HG03354 (cell line): ENCODE data around the gene VAMP8.
A peak's percentile ranks its signal among the peaks of the same experiment; 100 is the strongest.
"Not testable (repeated sequence)": the region's sequence is repeated elsewhere in the genome, so short reads cannot be mapped to it uniquely, and the experiment has no call there.

Experiments
- ATAC-seq: cut with Tn5 transposase; IDR thresholded peaks from one replicate; pipeline ENCODE4 v1.9.1; 2021; ENCODE audit warnings: mild to moderate bottlenecking; ENCODE audit not compliant: unreplicated experiment, poor library complexity, severe bottlenecking

Gene VAMP8

GRCh38 chr2:85545780-85546240 lies 31.6 kb upstream of the VAMP8 start:
- ATAC-seq, result no peak

- ATAC-seq, result no peak
Observed at GRCh38 chr2:85547089-85547858, 30.1 kb upstream of the VAMP8 start.

GRCh38 chr2:85547859-85548607 lies 29.4 kb upstream of the VAMP8 start:
- no peak for ATAC-seq

- ATAC-seq, result no peak
Observed at GRCh38 chr2:85548608-85548900, 28.8 kb upstream of the VAMP8 start.

- no peak for ATAC-seq
Observed at GRCh38 chr2:85549095-85549494, 28.3 kb upstream of the VAMP8 start.

GRCh38 chr2:85549826-85550225 lies 27.6 kb upstream of the VAMP8 start:
- no peak for ATAC-seq

GRCh38 chr2:85550486-85550885 lies 26.9 kb upstream of the VAMP8 start:
- no peak for ATAC-seq

GRCh38 chr2:85551698-85552678 lies 25.4 kb upstream of the VAMP8 start:
- ATAC-seq, result peak; percentile 75

- no peak for ATAC-seq
Observed at GRCh38 chr2:85553184-85553583, 24.2 kb upstream of the VAMP8 start.

- no peak for ATAC-seq
Observed at GRCh38 chr2:85554980-85555612, 22.3 kb upstream of the VAMP8 start.

- ATAC-seq, result no peak
Observed at GRCh38 chr2:85557130-85557529, 20.3 kb upstream of the VAMP8 start.

GRCh38 chr2:85558160-85558559 lies 19.2 kb upstream of the VAMP8 start:
- ATAC-seq, result no peak

- ATAC-seq, result not testable (repeated sequence)
Observed at GRCh38 chr2:85560403-85560726, 17.0 kb upstream of the VAMP8 start.

GRCh38 chr2:85560812-85561279 lies 16.5 kb upstream of the VAMP8 start:
- ATAC-seq, result peak; percentile 13

- ATAC-seq, result peak; percentile 91
Observed at GRCh38 chr2:85561280-85562212, 15.8 kb upstream of the VAMP8 start, which contains the start of gene GGCX. TSS of gene GGCX (minus strand) at chr2:85561493. CDS start at chr2:85561428, 65 bp downstream.

- peak; percentile 35 for ATAC-seq
Observed at GRCh38 chr2:85564144-85564563, 13.2 kb upstream of the VAMP8 start.

GRCh38 chr2:85566265-85566664 lies 11.1 kb upstream of the VAMP8 start:
- ATAC-seq, result no peak

- no peak for ATAC-seq
Observed at GRCh38 chr2:85575739-85576138, 1.6 kb upstream of the VAMP8 start.

- no peak for ATAC-seq
Observed at GRCh38 chr2:85577063-85577385, 362 bp upstream of the VAMP8 start.
